ENCODE data around the gene PADI2.

GRCh38 chr1:17018849-17019248 is 100.4 kb downstream of the PADI2 start:
- TF ChIP-seq CTCF (IDR thresholded peaks at IDR 0.05; ENCODE audit: low read depth, low read length, poor library complexity, severe bottlenecking) (no peak), EZH2phosphoT487 (IDR thresholded peaks at IDR 0.05; ENCODE audit: borderline replicate concordance, low read length) (no peak)
